ENCODE data around the gene ZDHHC11B.

The ZDHHC11B gene

GRCh38 chr5:674630-675011, 109.9 kb downstream of the ZDHHC11B start:
- DNase-seq (ENCODE audit: low read depth in 3 of 3, low spot score in 1 of 3) = no peak

- DNase-seq (ENCODE audit: low read depth in 3 of 3, low spot score in 1 of 3) = no peak
Observed at GRCh38 chr5:673831-674629, 110.5 kb downstream of the ZDHHC11B start.

GRCh38 chr5:673161-673830, 111.2 kb downstream of the ZDHHC11B start:
- no peak for DNase-seq (ENCODE audit: low read depth in 3 of 3, low spot score in 1 of 3)

- peak in 2 of 3 donors; percentile 40 to 69 for DNase-seq (ENCODE audit: low read depth in 3 of 3, low spot score in 1 of 3)
Observed at GRCh38 chr5:672329-673160, 112.0 kb downstream of the ZDHHC11B start.

GRCh38 chr5:671459-672328, 112.8 kb downstream of the ZDHHC11B start:
- peak in 2 of 3 donors; percentile 41 to 57 for DNase-seq (ENCODE audit: low read depth in 3 of 3, low spot score in 1 of 3)

- DNase-seq (ENCODE audit: low read depth in 3 of 3, low spot score in 1 of 3) = no peak
Observed at GRCh38 chr5:670396-671270, 113.9 kb downstream of the ZDHHC11B start.

GRCh38 chr5:669842-670395, 114.6 kb downstream of the ZDHHC11B start:
- no peak for DNase-seq (ENCODE audit: low read depth in 3 of 3, low spot score in 1 of 3)

GRCh38 chr5:669111-669841, 115.3 kb downstream of the ZDHHC11B start:
- DNase-seq (ENCODE audit: low read depth in 3 of 3, low spot score in 1 of 3) = peak in 1 of 3 donors; percentile 32

- no peak for DNase-seq (ENCODE audit: low read depth in 3 of 3, low spot score in 1 of 3)
Observed at GRCh38 chr5:668283-668995, 116.1 kb downstream of the ZDHHC11B start.

- no peak for DNase-seq (ENCODE audit: low read depth in 3 of 3, low spot score in 1 of 3)
Observed at GRCh38 chr5:666816-667498, 117.6 kb downstream of the ZDHHC11B start.

- no peak for DNase-seq (ENCODE audit: low read depth in 3 of 3, low spot score in 1 of 3)
Observed at GRCh38 chr5:665956-666711, 118.4 kb downstream of the ZDHHC11B start.

GRCh38 chr5:665541-665955, 119.0 kb downstream of the ZDHHC11B start:
- DNase-seq (ENCODE audit: low read depth in 3 of 3, low spot score in 1 of 3) = no peak

GRCh38 chr5:664994-665360, 119.6 kb downstream of the ZDHHC11B start:
- DNase-seq (ENCODE audit: low read depth in 3 of 3, low spot score in 1 of 3) = no peak

GRCh38 chr5:664343-664993, 120.1 kb downstream of the ZDHHC11B start:
- DNase-seq (ENCODE audit: low read depth in 3 of 3, low spot score in 1 of 3) = no peak

GRCh38 chr5:663436-664342, 120.8 kb downstream of the ZDHHC11B start:
- DNase-seq (ENCODE audit: low read depth in 3 of 3, low spot score in 1 of 3) = no peak
